Measurements from ENCODE around the gene TP53RK.

Gene TP53RK

GRCh38 chr20:46689082-46689753, at the start of gene TP53RK:
TSS of gene TP53RK (minus strand) at chr20:46689444. CDS start at chr20:46689414, 30 bp downstream.
- DNase-seq: peak; percentile 62

GRCh38 chr20:46735436-46735835, 46.2 kb upstream of the TP53RK start:
- no peak for DNase-seq

- no peak for DNase-seq
Measured at GRCh38 chr20:46731770-46732169, 42.5 kb upstream of the TP53RK start.

- no peak for DNase-seq
Measured at GRCh38 chr20:46725186-46726165, 36.2 kb upstream of the TP53RK start.

- no peak for DNase-seq
Measured at GRCh38 chr20:46724343-46724959, 35.2 kb upstream of the TP53RK start.

GRCh38 chr20:46723039-46723438, 33.8 kb upstream of the TP53RK start:
- no peak for DNase-seq

- no peak for DNase-seq
Measured at GRCh38 chr20:46722450-46722849, 33.2 kb upstream of the TP53RK start.

GRCh38 chr20:46721476-46721875, 32.2 kb upstream of the TP53RK start:
- no peak for DNase-seq

GRCh38 chr20:46720776-46721425, 31.7 kb upstream of the TP53RK start:
- no peak for DNase-seq

- DNase-seq: no peak
Measured at GRCh38 chr20:46720019-46720418, 30.8 kb upstream of the TP53RK start.

- DNase-seq: no peak
Measured at GRCh38 chr20:46717818-46718541, 28.7 kb upstream of the TP53RK start.

- DNase-seq: no peak
Measured at GRCh38 chr20:46715292-46715756, 26.1 kb upstream of the TP53RK start.

GRCh38 chr20:46713957-46714834, 25.0 kb upstream of the TP53RK start:
- no peak for DNase-seq

GRCh38 chr20:46712056-46712636, 22.9 kb upstream of the TP53RK start:
- no peak for DNase-seq

GRCh38 chr20:46710153-46710913, 21.1 kb upstream of the TP53RK start:
- no peak for DNase-seq

- no peak for DNase-seq
Measured at GRCh38 chr20:46709459-46710152, 20.4 kb upstream of the TP53RK start, which contains the start of gene SLC2A10. TSS of gene SLC2A10 (plus strand) at chr20:46709649. CDS start at chr20:46709737, 88 bp downstream.

- DNase-seq: no peak
Measured at GRCh38 chr20:46709055-46709458, 19.8 kb upstream of the TP53RK start.

- no peak for DNase-seq
Measured at GRCh38 chr20:46708172-46708860, 19.1 kb upstream of the TP53RK start.

Data from cortex of kidney (tissue), 1 donor.